T-helper 2 cell (primary cell): ENCODE data around the gene RFX1.
"Not testable (repeated sequence)": the region's sequence is repeated elsewhere in the genome, so short reads cannot be mapped to it uniquely, and the experiment has no call there.

Experiments used
- DNase-seq, 5 experiments: peaks; one replicate each; pipeline versions ENCODE4 v3.0.0 to v3.0.0-alpha.2; 2012 to 2022

The RFX1 gene

DNA sequence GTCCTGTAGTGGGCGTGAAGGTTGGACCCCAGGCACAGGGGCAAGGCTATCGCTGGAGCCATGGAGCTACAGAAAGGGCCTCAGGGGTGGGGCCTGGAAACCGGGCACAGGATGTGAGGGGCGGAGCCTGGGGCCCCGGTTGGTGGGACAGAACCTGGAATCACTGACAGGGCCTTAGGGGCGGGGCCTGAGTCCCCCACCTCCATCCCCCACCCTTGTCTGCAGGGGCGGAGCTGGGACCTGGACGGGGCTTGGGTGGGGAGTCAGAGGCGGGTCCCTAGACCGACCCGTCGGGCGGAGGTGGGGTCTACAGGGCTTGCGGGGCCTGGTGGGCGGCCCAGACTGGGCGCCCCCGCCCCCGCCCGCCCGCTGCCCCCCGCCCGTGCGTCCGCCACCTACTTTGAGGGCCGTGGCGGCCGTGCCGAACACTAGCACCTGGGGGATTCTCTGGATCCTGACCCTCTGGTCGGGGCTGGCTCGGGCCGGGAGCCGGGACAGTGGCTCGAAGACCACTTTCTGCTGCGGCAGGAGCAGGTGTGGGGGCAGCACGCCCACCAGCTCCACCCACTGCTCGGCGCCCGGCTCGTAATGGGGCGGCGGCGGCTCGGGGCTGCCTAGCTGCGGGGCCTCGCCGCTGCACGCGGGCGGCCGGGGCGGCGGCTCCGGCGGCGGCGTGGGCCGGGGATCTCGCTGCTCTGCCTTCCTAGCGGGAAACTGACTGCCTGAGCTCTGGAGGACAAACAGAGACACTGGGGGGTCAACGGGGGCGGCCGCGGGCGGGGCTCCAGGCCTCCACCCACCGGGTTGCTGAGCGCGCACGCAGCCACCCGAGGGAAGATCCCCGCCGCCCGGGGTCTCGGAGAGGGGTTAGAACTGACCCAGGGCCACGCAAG lies 27.5 kb downstream of the RFX1 start:
- DNase-seq, result no peak

DNA sequence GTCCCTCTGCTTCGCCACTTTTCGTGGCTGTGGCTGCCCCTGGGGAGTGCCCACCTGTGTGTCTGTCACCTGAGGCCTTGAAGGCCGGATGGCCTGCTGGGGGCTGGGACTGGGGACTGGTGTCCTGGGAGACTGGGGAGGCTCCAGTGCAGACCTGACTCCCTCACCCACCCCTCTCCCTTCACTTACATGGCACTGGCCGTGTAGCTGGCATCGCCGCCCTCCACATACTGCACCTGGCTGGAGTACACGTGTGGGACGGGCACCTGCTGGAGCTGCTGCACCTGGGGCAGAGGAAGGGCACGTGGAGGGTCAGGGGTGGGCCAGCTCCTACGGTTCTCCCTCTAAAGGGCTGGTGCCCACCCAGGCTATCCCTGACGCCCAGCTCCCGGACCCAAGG lies 28.3 kb downstream of the RFX1 start:
- DNase-seq, result no peak

DNA sequence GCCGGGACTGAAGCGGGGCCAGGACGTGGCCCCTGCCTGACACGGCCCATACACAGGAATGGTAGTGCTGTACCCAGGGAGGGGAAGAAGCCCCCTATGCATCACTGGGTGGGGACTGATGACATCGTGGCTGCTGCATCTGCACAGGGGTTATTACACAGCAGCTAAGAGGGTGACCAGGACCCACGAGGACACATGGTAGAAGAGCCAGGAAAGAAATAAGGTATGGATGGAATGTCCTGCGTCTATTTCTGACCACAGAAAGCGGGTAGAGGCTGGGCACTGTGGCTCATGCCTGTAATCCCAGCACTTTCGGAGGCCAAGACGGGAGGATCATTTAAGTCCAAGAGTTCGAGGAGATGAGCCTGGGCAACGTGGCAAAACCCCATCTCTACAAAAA lies 29.7 kb downstream of the RFX1 start:
- DNase-seq, result no peak

DNA sequence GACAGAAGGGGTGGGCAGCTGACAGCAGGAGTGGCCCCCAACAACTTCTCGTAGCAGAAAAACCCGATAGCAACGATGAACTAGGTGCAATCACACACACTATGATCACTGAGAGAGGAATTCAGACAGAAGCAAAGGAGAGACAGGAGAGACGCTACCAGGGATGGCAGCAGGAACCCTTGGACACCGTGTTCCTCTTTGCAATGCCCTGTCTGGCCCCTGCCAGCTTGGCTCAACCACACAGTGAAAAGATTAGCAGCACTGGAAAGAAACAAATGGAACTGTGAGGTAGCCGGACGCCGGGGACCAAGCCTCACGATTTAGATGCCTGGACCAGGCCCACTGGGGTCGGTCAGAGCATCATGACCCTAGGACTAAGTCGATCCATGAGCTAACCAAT lies 30.2 kb downstream of the RFX1 start:
- DNase-seq, result no peak

DNA sequence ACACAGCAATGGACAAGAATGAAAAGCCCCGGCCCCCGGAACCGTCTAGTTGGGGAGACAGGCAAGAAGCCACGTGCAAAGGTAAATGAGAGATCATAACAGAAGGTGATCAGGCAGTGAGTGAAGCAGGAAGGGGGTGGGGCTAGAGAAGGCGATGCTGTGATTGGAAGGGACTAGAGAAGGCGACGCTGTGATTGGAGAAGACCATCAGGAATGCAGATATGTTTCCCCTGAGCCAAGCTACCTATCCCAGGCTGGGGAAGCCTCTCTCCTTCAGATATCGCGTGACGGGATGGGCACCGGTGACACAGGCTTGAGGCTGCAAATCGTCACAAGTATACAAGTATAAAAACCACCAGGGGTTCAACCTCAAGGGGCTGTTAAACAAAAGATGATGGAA lies 32.0 kb downstream of the RFX1 start:
- DNase-seq, result peak in 2 of 5 experiments; percentile 29 to 70

- DNase-seq, result not testable (repeated sequence)
These were observed 32.6 kb downstream of the RFX1 start for GRCh38 chr19:13973479-13973878.

DNA sequence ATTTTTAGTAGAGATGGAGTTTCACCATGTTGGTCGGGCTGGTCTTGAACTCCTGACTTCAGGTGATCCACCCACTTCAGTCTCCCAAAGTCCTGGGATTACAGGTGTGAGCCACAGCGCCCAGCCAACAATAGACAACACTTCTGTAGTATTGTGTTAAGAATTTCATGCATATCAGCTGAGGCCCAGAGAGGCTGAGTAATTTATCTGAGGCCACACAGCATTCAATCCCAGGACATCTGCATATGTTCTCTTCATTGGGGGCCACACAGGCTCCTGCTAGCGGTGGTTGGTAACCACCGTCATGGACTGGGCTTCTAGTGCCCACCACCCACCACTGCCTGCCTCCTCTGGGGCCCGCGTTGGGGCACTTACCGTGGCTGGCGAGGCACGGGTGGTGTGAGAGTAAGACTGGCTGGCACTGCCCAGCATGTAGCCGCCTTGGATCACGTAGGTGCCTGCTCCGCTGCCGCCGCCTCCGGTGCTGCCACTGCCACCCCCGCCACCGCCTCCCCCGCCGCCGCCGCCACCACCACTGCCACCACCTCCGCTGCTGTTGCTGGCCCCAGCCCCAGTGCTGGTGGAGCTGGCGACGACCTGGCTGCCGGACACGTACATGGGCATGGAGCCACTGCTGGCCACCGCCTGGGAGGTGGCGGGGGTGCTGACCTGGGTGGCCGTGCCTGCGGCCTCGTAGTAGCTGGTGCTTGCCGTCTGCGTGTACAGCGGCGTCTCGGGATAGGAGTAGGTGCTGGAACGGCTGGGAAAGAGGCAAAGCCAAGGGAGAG lies 33.6 kb downstream of the RFX1 start:
- DNase-seq, result no peak

DNA sequence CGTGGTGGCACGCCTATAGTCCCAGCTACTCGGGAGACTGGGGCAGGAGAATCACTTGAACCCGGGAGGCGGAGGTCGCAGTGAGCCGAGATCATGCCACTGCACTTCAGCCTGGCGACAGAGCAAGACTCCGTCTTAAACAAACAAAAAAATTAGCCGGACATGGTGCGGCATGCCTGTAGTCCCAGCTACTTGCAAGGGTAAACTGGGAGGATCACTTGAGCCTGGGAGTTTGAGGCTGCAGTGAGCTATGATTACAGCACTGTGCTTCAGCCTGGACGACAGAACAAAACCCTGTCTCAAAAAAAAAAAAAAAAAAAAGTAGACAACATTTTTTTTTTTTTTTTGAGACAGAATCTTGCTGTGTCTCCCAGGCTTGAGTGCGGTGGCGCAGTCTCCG lies 34.3 kb downstream of the RFX1 start:
- not testable (repeated sequence) for DNase-seq

- no peak for DNase-seq
These were observed 36.2 kb downstream of the RFX1 start for GRCh38 chr19:13969897-13970296.

DNA sequence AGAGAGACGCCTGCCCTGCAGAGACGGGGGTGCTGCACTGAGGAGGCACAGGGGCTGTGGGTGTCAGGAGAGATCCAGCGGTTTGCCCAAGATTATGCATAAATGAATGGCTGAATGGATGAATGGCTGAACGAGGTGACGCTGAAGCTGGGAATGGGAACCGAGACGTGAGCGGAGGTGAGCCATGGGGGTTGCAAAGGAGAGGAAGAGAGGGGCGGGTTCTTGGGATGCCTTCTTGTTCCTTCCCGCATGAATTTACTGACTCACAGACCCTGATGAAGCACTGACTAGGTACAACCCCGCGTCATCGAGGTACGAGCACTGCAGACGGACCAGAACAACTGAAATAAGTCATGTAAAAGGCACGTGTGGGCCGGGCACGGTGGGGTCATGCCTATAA lies 37.1 kb downstream of the RFX1 start:
- no peak for DNase-seq

DNA sequence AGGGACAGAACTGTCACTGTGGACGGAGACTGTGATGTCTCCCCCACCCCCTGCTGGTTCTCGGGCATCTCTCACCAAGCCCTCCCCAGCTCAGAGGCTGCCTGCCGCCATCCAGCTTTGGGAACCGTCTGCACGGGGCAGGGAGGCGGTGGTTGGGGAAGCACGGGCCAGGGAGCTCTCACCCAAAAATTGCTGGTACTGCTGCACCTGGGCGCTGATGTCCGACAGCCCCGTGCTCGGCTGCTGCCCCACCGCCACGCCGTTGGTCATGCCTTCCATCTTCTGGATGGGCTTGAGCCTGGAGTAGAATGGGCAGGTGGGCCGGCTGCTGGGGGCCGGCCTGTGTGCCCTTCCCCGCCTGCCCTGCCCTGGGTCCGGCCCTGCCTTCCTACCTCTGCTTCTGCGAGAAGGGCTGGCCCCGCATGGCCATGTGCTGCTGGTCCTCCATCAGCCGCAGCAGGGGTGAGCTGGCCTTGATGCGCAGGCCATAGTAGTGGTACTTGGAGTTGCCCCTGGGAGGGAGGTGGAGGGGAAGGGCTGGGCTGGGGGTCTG lies 37.7 kb downstream of the RFX1 start:
- DNase-seq, result no peak

DNA sequence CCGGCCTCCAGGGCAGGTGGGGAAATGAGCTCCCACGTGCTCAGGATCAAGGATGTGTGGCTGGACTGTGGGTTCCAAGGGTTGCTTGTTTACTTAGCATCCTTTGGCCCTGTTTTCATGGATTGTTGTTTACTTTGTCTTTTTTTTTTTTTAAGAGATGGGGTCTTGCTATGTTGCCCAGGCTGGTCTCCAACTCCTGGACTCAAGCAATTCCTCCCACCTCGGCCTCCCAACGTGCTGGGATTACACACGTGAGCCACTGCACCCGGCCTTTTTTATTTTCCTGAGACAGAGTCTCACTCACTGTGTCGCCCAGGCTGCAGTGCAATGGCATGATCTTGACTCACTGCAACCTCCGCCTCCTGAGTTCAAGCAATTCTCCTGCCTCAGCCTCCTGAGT lies 38.9 kb downstream of the RFX1 start:
- DNase-seq, result not testable (repeated sequence)

DNA sequence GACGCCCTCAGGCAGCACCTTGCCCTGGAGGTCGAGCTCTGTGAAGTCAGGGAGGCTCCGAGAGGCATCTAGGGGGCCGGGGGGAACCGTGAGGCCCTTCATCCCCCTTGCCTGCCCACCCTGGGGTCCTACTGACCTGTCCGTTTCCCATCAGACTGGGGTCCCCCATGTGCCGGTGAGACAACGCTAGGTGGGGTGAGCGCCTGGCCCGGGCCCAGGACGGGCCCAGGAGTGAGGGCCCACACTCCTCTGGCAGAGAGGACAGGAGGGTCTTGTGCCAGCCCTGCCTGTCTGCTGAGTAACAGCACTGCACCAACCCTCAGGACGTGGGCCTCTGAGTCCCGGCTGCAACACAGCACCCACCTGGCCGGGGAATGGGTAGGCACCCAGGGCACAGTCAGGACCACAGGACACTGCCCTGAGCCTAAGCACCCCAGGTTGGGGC lies 39.4 kb downstream of the RFX1 start:
- no peak for DNase-seq

GRCh38 chr19:13965926-13966683 lies 40.0 kb downstream of the RFX1 start:
- DNase-seq, result no peak

DNA sequence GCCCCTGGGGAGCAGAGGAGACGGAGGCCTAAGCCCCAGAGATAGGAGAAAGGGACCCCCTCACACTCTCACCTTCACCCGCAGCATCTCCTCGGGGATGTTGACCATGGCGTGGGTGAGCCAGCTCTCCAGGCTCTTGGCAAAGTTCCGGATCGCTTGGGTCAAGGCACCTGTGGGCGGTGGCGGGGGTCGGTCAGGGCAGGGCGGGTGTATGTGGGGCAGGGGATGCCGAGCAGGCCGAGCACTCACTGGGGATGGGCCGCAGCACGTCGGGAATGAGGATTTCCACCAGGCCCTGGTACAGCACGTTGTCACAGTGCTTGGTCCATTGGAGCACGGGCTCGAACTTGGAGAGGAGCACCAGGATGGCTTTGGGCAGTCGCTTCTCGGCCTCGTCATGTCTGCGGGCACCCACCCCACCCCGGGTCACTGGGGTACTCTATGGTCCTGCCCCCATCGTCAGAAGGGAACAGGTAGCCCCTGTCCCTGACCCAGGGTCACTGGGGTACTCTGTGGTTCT lies 40.7 kb downstream of the RFX1 start:
- DNase-seq, result no peak

DNA sequence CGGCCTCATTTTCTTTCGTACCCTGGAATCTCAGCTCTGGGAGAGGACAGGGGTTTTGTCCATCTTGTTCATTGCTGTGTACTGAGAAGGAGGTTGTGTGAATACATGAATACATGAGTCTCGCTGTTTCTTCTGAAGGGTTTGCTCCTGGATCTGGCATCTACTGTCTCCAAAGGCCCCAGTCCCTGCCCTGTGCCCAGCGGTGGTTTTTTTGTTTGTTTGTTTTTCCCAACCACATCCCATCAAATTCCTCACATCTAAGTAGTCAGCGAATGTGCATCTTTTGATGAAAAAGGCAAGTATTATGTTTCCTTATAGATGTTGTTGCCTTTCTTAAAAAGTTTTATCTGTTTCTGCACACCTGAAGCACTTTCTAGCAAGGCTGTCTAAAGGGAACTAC lies 41.3 kb downstream of the RFX1 start:
- DNase-seq, result no peak

GRCh38 chr19:13963603-13964105 lies 42.5 kb downstream of the RFX1 start:
- no peak for DNase-seq

DNA sequence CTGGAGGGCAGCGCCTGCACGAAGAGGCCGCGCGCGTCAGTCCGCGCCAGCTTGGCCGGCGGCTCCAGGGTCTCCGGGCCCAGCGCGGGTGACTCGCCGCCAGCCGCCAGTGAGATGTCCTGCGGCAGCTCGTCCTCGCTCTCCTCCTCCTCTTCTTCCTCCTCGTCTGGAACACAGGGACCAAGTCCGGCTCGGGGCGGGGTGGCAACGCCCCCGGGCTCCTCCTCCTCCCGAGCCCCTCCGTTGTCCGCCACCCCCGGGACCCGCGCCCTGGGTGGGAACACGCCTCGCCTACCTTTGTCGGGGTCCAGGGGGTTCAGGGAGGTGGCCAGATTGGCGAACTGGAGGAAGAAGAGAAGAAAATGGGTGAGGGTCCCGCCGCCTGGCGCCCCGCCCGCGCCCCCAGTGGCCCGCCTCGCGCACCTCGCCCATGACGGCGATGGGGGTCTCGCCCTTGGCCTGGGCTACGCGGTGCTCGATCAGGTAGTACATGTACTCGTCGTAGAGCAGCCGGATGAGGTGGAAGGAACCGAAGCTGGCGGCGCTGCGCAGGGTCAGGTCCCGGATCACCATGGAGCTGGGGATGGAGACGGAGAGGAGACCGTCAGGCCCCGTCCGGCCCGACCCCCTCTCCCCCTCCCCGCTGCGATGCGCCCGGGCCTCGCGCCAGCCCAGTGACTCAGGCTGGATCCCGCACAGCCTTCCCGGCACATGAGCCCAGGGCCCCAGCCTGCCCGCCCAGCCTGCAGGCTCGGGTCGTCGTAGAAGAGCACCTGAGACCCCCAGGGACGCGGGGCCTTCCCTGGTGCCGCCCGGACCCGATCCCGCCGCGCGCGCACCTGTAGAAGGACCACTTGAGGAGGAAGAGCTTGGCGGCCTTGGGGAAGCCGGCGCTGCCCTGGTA lies 43.2 kb downstream of the RFX1 start:
- no peak for DNase-seq

DNA sequence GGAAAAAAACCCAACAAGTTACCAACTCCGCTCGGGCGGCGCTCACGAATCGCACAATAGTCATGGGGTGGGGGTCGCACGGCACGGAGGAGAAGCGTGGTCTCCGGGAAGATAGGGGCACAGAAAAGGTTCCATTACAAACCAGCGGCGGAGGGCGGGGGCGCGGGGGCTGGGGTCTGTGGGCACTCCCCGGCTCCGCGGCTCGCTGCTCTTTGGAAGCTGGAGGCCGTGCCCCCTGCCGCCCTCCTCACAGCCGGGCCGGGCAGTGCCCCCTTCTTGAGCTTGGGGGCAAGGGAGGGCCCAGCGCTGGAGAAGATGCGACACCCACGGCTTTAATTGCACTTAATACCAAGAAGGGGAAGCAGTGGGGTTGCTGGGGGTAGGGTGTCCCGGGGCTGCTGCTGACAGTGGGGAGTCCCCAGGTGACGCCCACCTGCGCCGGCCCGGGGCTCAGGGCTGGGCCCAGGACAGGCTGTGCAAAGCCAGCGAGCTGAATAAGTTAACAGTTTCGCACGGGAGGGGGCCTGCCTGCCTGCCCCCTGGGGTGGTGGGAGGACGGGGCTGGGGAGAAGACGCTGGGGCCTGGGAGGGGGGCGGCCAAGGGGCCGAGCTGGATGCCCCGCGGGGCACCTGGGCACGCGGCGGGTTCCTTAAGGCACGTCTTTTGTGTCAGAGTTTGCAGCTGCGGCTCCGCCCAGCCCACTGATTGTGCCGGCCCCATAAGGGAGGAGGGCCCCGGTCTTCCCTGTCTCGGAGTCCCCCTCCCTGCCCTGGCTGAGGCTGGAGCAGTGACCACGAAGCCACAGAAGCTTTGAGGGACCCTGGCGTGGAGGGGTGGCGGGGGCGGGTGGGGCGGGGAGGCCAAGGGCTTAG lies 44.1 kb downstream of the RFX1 start:
- no peak for DNase-seq
